Mesothelial cell of epicardium (in vitro differentiated cells): ENCODE data around the gene CHKA. TPM values are rescaled to one million over a fixed set of nuclear protein-coding genes. Genes with fewer than 3 reads are reported as not detected.

ENCODE experiments used
- DNase-seq, 2 experiments: peaks; one replicate each; pipeline ENCODE4 v3.0.0; 2021; ENCODE audit warnings: low spot score in 2 of 2; ENCODE audit not compliant: unreplicated experiment in 2 of 2
- H3K27ac Mint-ChIP-seq: 2 replicates; pipeline ENCODE4 v1.8.0; 2021; ENCODE audit warnings: mixed read lengths
- H3K27me3 Mint-ChIP-seq: 2 replicates; pipeline ENCODE4 v1.8.0; 2021; ENCODE audit warnings: low read depth, mixed read lengths
- H3K36me3 Mint-ChIP-seq: 2 replicates; pipeline ENCODE4 v1.8.0; 2021; ENCODE audit warnings: mixed read lengths
- H3K4me1 Mint-ChIP-seq: 2 replicates; pipeline ENCODE4 v1.8.0; 2021; ENCODE audit warnings: mixed read lengths
- H3K4me3 Mint-ChIP-seq: 2 replicates; pipeline ENCODE4 v1.8.0; 2021; ENCODE audit warnings: mild to moderate bottlenecking, moderate library complexity, mixed read lengths
- H3K9me3 Mint-ChIP-seq: 2 replicates; pipeline ENCODE4 v1.8.0; 2021; ENCODE audit warnings: mixed read lengths
- CTCF ChIP-seq: fragments of 200-600 bp; sonication (generic); IDR thresholded peaks from one replicate; pipeline ENCODE4 v1.5.0; 2021; ENCODE audit warnings: antibody characterized with exemption; ENCODE audit not compliant: unreplicated experiment
- total RNA-seq: library from RNA; stranded (reverse); gene quantifications from 3 replicates; pipeline ENCODE4 v1.2.1, GENCODE V29; 2021

CHKA gene
- total RNA-seq, 1 donor from 2014 or later, result 74.4 TPM

- H3K27me3 Mint-ChIP-seq, result no peaks in the 10 kb centered on the region
- H3K36me3 Mint-ChIP-seq, result no peaks in the 10 kb centered on the region
- no peak for DNase-seq
- H3K9me3 Mint-ChIP-seq, result no peaks in the 10 kb centered on the region
- no peak overlapping the region for H3K27ac Mint-ChIP-seq
- H3K4me3 Mint-ChIP-seq, result no peak overlapping the region
- TF ChIP-seq CTCF, result no peak
- H3K4me1 Mint-ChIP-seq, result no peaks in the 10 kb centered on the region
Measured at GRCh38 chr11:68047437-68048290, 73.5 kb downstream of the CHKA start.

GRCh38 chr11:68044898-68045351, 76.3 kb downstream of the CHKA start:
- TF ChIP-seq CTCF, result no peak
- no peak for DNase-seq
- Mint-ChIP-seq H3K4me1 (peaks cover 6% of the 10 kb centered on the region), H3K27ac (no peak overlapping the region), H3K36me3 (no peaks in the 10 kb centered on the region), H3K4me3 (no peak overlapping the region), H3K27me3 (no peaks in the 10 kb centered on the region), H3K9me3 (no peaks in the 10 kb centered on the region)

- Mint-ChIP-seq H3K27ac (no peak overlapping the region), H3K9me3 (no peaks in the 10 kb centered on the region), H3K36me3 (no peaks in the 10 kb centered on the region), H3K27me3 (no peaks in the 10 kb centered on the region), H3K4me3 (no peak overlapping the region), H3K4me1 (peaks cover 8% of the 10 kb centered on the region)
- no peak for DNase-seq
- TF ChIP-seq CTCF, result no peak
Measured at GRCh38 chr11:68044145-68044813, 76.9 kb downstream of the CHKA start.

GRCh38 chr11:68043349-68044144, 77.6 kb downstream of the CHKA start:
- Mint-ChIP-seq H3K27ac (no peak overlapping the region), H3K9me3 (no peaks in the 10 kb centered on the region), H3K36me3 (no peaks in the 10 kb centered on the region), H3K4me3 (no peak overlapping the region), H3K27me3 (no peaks in the 10 kb centered on the region), H3K4me1 (peaks cover 8% of the 10 kb centered on the region)
- no peak for DNase-seq
- TF ChIP-seq CTCF, result no peak

- Mint-ChIP-seq H3K4me1 (peaks cover 8% of the 10 kb centered on the region), H3K36me3 (no peaks in the 10 kb centered on the region), H3K27me3 (no peaks in the 10 kb centered on the region), H3K27ac (no peak overlapping the region), H3K9me3 (no peaks in the 10 kb centered on the region), H3K4me3 (no peak overlapping the region)
- no peak for DNase-seq
- no peak for TF ChIP-seq CTCF
Measured at GRCh38 chr11:68043029-68043348, 78.2 kb downstream of the CHKA start.
